NB4 (cell line): Measurements from ENCODE around the gene SKAP1.

Experiments
- POLR2A ChIP-seq: IDR thresholded peaks from 2 replicates; pipeline ENCODE4 v1.6.1; 2011; ENCODE audit warnings: mild to moderate bottlenecking; ENCODE audit not compliant: insufficient read length; ENCODE audit errors: extremely low read depth
- TF ChIP-seq, protein P1 (sequence below): IDR thresholded peaks from one replicate; pipeline ENCODE4 v1.5.1; 2012; ENCODE audit warnings: low read depth, low read length
- TF ChIP-seq, protein P2 (sequence below): IDR thresholded peaks from 2 replicates; pipeline ENCODE4 v1.6.1; 2011; ENCODE audit warnings: low read depth, low read length

DNA sequence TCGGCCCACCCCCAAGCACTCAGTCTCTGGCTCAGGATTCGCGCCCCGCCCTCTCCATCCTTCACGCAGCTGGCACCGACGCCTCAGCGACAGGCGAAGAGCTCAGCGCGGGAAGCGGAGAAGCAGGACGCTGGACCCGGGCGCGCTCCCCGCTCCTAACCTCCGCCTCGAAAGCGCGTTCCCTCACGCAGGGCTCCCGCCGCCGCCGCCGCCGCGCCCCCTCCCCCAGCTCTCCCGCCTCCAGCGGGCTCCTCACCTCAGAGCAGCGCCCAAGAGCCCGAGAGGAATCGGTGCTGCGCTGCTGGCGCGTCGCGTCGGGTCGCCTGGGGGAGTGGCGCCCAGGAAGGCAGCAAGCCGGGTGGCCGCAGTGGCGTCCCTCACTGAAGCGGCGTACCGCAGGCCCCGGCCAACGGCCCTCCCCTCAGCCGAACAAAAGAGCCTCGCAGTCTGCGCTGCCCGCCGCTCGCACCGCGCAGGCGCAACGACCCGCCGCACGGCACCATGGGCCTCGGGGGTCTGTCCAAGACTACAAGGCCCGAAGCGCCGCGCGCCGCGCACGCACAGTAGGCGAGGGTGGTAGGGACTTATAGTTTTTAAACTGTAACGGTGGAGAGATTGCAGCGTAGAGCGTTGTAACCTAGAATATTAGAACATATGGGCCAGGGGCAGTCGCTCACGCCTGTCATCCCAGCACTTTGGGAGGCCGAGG is 328.8 kb downstream of the SKAP1 start, which contains the start of gene CBX1:
- TF ChIP-seq, protein P1, sequence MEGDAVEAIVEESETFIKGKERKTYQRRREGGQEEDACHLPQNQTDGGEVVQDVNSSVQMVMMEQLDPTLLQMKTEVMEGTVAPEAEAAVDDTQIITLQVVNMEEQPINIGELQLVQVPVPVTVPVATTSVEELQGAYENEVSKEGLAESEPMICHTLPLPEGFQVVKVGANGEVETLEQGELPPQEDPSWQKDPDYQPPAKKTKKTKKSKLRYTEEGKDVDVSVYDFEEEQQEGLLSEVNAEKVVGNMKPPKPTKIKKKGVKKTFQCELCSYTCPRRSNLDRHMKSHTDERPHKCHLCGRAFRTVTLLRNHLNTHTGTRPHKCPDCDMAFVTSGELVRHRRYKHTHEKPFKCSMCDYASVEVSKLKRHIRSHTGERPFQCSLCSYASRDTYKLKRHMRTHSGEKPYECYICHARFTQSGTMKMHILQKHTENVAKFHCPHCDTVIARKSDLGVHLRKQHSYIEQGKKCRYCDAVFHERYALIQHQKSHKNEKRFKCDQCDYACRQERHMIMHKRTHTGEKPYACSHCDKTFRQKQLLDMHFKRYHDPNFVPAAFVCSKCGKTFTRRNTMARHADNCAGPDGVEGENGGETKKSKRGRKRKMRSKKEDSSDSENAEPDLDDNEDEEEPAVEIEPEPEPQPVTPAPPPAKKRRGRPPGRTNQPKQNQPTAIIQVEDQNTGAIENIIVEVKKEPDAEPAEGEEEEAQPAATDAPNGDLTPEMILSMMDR, result no peak
- no peak for TF ChIP-seq POLR2A
- TF ChIP-seq, protein P2, sequence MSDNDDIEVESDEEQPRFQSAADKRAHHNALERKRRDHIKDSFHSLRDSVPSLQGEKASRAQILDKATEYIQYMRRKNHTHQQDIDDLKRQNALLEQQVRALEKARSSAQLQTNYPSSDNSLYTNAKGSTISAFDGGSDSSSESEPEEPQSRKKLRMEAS, result no peak
